IMR-90 (cell line): ENCODE measurements around the gene C22orf15.

ENCODE experiments used
- POLR2A ChIP-seq: IDR thresholded peaks from 2 replicates; pipeline ENCODE4 v1.6.1; 2012; ENCODE audit warnings: mild to moderate bottlenecking, low read depth, low read length
- RAD21 ChIP-seq: IDR thresholded peaks from 2 replicates; pipeline ENCODE4 v1.6.1; 2012; ENCODE audit warnings: low read length, improper control_type of control experiment
- SMC3 ChIP-seq: fragments of 150-350 bp; IDR thresholded peaks from 2 replicates; pipeline ENCODE4 v1.6.1; 2016; ENCODE audit warnings: low read depth, mild to moderate bottlenecking, antibody characterized with exemption, low read length, moderate library complexity
- USF2 ChIP-seq: fragments of 150-350 bp; IDR thresholded peaks from 2 replicates; pipeline ENCODE4 v1.6.1; 2017; ENCODE audit warnings: mild to moderate bottlenecking, antibody characterized with exemption, low read length, low read depth

- TF ChIP-seq POLR2A (no peak), RAD21 (no peak), SMC3 (no peak), USF2 (no peak)
Measured at GRCh38 chr22:23775779-23776375, 13.1 kb downstream of the C22orf15 start.
